Lower leg skin (tissue), 3 donors: Measurements from ENCODE around the gene SLIT3.

Experiments used
- CTCF ChIP-seq, 3 donors: fragments of 450-650 bp; IDR thresholded peaks; one replicate each; pipeline ENCODE4 v1.5.1; 2016; ENCODE audit warnings: antibody characterized with exemption in 3 of 3, mild to moderate bottlenecking in 3 of 3, moderate library complexity in 2 of 3
- POLR2A ChIP-seq, 2 donors: fragments of 450-650 bp; IDR thresholded peaks; one replicate each; pipeline ENCODE4 v1.6.1; 2016 to 2017; ENCODE audit warnings: antibody characterized with exemption in 2 of 2, mild to moderate bottlenecking in 1 of 2, moderate library complexity in 1 of 2

GRCh38 chr5:169048181-169049125 is 252.5 kb downstream of the SLIT3 start:
- TF ChIP-seq POLR2A (IDR thresholded peaks at IDR 0.05) (no peak), CTCF (IDR thresholded peaks at IDR 0.05) (no peak)
